GM18517 (cell line): Measurements from ENCODE around the gene IGF2BP2.
"Not testable (repeated sequence)": the region's sequence is repeated elsewhere in the genome, so short reads cannot be mapped to it uniquely, and the experiment has no call there.

ENCODE experiments used
- ATAC-seq: cut with Tn5 transposase; IDR thresholded peaks from one replicate; pipeline ENCODE4 v1.9.1; 2021; ENCODE audit warnings: mild to moderate bottlenecking, moderate library complexity; ENCODE audit not compliant: unreplicated experiment

IGF2BP2 gene

DNA sequence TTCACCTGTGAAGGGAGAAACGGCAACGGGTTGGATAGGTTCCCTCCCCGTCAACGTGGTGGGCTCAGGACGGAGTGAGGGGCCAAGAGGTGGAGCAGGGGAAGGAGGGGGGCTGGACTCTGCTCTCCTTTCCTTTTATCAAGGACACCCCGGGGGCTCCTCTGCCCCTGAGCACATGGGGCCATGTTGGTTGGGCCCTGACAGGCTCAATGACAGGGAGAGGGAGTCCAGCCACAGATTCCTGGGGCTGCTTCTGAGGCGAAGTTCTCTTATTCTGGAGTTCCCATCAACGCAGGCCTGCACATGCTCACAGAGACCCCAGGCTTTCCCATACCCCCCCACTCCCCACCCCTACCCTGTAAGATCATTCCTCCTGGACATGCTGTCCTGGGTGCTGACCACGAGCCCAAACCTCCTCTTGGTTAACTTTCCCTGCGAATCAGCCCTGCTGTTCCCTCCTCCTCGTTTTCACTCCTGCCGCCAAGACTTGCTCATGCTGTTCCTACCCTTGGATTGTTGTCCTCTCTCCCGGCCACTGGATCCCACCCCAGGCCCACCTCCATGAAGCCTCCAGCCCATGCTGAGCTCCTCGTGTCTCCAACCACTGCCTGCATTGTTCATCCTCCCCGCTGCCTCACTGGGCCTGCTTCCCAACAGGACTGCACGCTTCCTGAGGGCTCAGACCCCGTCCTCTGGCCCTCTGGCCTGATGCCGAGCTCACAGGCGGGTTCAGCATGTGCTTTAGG, 177.5 kb downstream of the IGF2BP2 start:
- no peak for ATAC-seq

- ATAC-seq: no peak
These were observed 178.3 kb downstream of the IGF2BP2 start for GRCh38 chr3:185646382-185647133.

GRCh38 chr3:185645596-185646381, 179.1 kb downstream of the IGF2BP2 start:
- no peak for ATAC-seq

DNA sequence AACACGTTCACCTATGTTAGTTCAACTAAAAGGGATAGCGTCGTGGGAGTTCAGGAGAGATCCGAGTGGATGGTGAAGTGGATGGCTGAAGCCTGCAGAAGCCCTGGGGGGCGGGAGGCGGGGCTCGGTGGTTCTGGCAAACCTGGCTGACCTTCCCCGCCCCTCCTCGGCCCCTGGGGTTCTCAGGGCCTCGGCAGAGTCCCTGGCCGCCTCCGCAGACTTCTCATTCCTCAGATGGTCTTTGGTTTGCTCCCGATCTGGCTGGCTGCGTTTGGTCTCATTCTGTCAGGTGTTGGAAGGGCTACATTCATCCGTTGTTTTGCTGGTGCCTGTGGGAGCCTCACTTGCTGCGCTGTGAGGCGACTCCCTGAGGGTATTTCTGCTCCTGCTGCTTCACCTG, 179.7 kb downstream of the IGF2BP2 start:
- not testable (repeated sequence) for ATAC-seq

- no peak for ATAC-seq
These were observed 184.5 kb downstream of the IGF2BP2 start for GRCh38 chr3:185640308-185640707.

GRCh38 chr3:185639632-185640206, 185.1 kb downstream of the IGF2BP2 start:
- ATAC-seq: no peak

DNA sequence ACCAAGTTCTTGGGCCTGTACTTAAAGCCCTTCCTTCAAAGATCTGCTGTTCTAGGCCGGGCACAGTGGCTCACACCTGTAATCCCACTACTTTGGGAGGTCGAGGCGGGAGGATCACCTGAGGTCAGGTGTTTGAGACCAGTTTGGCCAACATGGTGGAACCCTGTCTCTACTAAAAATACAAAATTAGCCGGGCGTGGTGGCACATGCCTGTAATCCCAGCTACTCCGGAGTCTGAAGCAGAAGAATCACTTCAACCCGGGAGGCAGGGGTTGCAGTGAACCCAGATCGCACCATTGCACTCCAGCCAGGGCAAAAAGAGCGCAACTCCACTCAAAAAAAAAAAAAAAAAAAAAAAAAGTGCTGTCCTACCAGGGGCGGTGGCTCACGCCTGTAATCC, 186.2 kb downstream of the IGF2BP2 start:
- not testable (repeated sequence) for ATAC-seq

DNA sequence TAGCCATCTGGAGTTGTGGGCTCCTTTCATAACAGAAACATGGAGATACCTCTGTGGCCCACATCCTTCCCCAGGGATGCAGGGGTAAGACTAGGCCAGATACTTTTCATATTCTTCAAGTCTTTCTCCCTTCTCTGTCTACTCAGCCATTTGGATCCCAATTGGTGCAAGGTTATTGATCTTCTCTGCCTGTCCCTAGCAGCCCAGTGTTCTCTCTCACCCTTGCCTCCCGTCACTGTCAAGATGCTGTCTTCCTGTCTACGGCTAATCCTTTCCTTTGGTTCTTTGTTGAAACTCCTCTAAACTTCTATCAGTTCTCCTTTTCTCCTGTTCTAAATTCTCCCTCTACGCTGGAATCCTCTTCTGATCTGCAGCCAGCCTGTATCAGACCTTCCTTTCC, 187.5 kb downstream of the IGF2BP2 start:
- no peak for ATAC-seq

GRCh38 chr3:185632996-185633395, 191.8 kb downstream of the IGF2BP2 start:
- no peak for ATAC-seq

GRCh38 chr3:185631508-185632206, 193.2 kb downstream of the IGF2BP2 start:
- no peak for ATAC-seq

GRCh38 chr3:185631108-185631507, 193.7 kb downstream of the IGF2BP2 start:
- no peak for ATAC-seq

GRCh38 chr3:185630182-185630622, 194.6 kb downstream of the IGF2BP2 start:
- ATAC-seq: no peak

- no peak for ATAC-seq
These were observed 195.2 kb downstream of the IGF2BP2 start for GRCh38 chr3:185629554-185630181.

- ATAC-seq: no peak
These were observed 199.1 kb downstream of the IGF2BP2 start for GRCh38 chr3:185625784-185626183.

DNA sequence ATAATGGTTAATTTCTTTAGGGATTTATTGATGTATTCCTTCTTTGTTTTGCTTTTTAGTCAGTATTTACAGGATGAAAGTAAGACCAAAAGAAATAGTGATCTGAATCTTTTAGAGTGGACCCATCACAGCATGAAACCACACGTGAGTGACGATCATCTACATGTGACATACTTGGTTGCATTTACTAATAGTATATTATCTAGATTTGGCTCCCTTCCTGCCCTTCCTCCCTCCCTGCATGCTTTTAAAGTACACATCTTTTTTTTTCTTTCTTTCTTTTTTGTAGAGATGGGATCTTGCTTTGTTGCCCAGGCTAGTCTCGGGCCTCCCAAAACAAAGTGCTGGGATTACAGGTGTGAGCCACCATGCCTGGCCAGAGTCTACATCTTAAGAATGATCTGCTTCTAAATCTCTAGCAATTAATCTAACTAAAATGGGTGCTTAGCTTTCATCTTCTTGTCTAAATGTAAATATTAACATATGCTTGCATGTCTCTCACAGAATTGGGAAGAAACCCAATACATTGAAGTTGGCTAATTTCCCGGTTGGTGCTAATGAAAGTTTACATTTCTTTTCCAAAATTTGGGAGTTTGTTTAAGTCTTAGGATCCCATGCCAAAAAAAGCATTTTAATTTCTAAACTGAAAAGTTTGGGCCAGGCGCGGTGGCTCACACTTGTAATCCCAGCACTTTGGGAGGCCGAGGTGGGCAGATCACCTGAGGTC, 200.7 kb downstream of the IGF2BP2 start:
- no peak for ATAC-seq

- ATAC-seq: no peak
These were observed 211.8 kb downstream of the IGF2BP2 start for GRCh38 chr3:185613016-185613415.

GRCh38 chr3:185606196-185606595, 218.6 kb downstream of the IGF2BP2 start:
- ATAC-seq: no peak

DNA sequence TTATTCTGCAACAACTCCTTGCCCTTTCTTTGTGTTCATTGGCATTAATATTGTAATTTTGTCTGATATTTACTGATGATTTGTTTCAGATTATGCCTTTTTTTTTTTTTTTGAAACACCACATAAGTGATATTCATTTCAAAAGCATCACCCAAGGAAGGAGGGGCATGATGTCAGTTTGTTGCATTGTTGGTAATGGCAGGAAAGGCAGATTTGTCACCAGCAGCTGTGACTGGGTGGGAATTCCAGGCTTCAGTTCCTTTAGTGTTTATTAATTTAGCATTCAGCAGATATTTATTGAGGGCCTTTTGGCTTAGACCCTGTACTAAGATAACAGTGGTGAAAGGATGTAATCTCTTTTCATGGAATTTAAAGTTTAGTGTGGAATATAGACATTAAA, 219.3 kb downstream of the IGF2BP2 start:
- ATAC-seq: no peak

DNA sequence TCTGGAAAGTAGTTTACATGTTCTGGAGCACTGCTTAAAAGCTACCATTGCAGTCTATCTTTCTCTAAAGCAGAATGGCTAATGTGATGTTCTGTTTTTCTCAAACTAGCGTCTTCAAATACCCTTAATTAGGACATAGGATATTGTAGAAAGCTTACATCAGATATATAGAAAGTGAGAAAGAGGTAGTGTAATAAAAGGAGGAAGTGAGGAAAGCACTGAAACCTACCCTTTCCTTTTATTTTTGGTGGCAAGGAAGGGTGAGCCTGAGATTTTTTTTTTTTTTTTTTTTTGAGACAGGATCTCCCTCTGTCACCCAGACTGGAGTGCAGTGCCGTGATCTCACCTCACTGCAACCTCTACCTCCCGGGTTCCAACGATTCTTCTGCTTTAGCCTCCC, 229.3 kb downstream of the IGF2BP2 start:
- peak; percentile 71 for ATAC-seq
